K562 (cell line): Measurements from ENCODE around the gene ZC3H13. TPM values are rescaled to one million over a fixed set of nuclear protein-coding genes. Genes with fewer than 3 reads are reported as not detected.

Source experiments
- GTF2A2 ChIP-seq: IDR thresholded peaks from 2 replicates; pipeline ENCODE4 v1.6.1; 2016; ENCODE audit warnings: mild to moderate bottlenecking, missing genetic modification characterization, missing compliant biosample characterization
- HNRNPH1 ChIP-seq: fragments of 200-400 bp; formaldehyde crosslinking; optimal IDR thresholded peaks from 2 replicates; pipeline ENCODE3; 2017; ENCODE audit warnings: low read depth, mild to moderate bottlenecking, low read length, moderate library complexity
- HNRNPLL ChIP-seq: fragments of 200-400 bp; formaldehyde crosslinking; IDR thresholded peaks from 2 replicates; pipeline ENCODE4 v1.6.1; 2017; ENCODE audit warnings: low read length, low read depth, mild to moderate bottlenecking; ENCODE audit not compliant: poor library complexity, severe bottlenecking
- MTF1 ChIP-seq: fragments of 250-450 bp; sonication (Bioruptor Pico); IDR thresholded peaks from 2 replicates; pipeline ENCODE4 v1.9.0; 2021; ENCODE audit warnings: moderate library complexity, mild to moderate bottlenecking, inconsistent platforms, borderline replicate concordance
- NFYB ChIP-seq: IDR thresholded peaks from 2 replicates; pipeline ENCODE4 v1.6.1; 2011; ENCODE audit warnings: mild to moderate bottlenecking, moderate library complexity; ENCODE audit not compliant: insufficient read length; ENCODE audit errors: extremely low read depth
- NR2C2 ChIP-seq, 2 experiments: fragments of 200-800 bp in 1 of 2; sonication (Bioruptor generic) in 1 of 2; sonication (generic) in 1 of 2; formaldehyde crosslinking in 1 of 2; IDR thresholded peaks; 2 replicates each; pipeline versions ENCODE4 v1.6.1 to v1.8.0; 2016 to 2022; ENCODE audit warnings: mild to moderate bottlenecking in 1 of 2, missing compliant biosample characterization in 1 of 2, missing genetic modification characterization in 1 of 2, missing genetic modification reagents in 1 of 2
- NRF1 ChIP-seq, 2 experiments: fragments of 450-650 bp; IDR thresholded peaks in 1 of 2; conservative IDR thresholded peaks in 1 of 2; 2 replicates each; pipeline ENCODE4 v1.6.1; 2014; ENCODE audit warnings: mild to moderate bottlenecking in 2 of 2
- SOX6 ChIP-seq: fragments of 450-650 bp; IDR thresholded peaks from 2 replicates; pipeline ENCODE4 v1.6.1; 2014; ENCODE audit warnings: mild to moderate bottlenecking
- ZFP91 ChIP-seq: sonication (generic); formaldehyde crosslinking; IDR thresholded peaks from 2 replicates; pipeline ENCODE4 v1.8.0; 2022; ENCODE audit warnings: mild to moderate bottlenecking, missing genetic modification reagents
- ZNF282 ChIP-seq: sonication (generic); formaldehyde crosslinking; IDR thresholded peaks from 2 replicates; pipeline ENCODE4 v1.8.1; 2023; ENCODE audit warnings: missing genetic modification reagents
- ZNF318 ChIP-seq, 2 experiments: fragments of 450-650 bp; IDR thresholded peaks; 2 replicates each; pipeline ENCODE4 v1.6.1; 2016; ENCODE audit warnings: mild to moderate bottlenecking in 2 of 2, borderline replicate concordance in 1 of 2, low read depth in 1 of 2, moderate library complexity in 1 of 2
- ZNF592 ChIP-seq: fragments of 450-650 bp; IDR thresholded peaks from 2 replicates; pipeline ENCODE4 v1.6.1; 2017; ENCODE audit warnings: antibody characterized with exemption, mild to moderate bottlenecking
- ZNF766 ChIP-seq: fragments of 200-800 bp; sonication (Bioruptor generic); conservative IDR thresholded peaks from 2 replicates; pipeline ENCODE4 v1.6.1; 2016; ENCODE audit warnings: missing genetic modification characterization, missing compliant biosample characterization
- ZNF79 ChIP-seq: fragments of 250-450 bp; sonication (Bioruptor Pico); IDR thresholded peaks from 2 replicates; pipeline ENCODE4 v1.4.0; 2020; ENCODE audit warnings: low read depth, mild to moderate bottlenecking, moderate library complexity
- polyA plus RNA-seq, 8 experiments: library from polyadenylated mRNA; depleted of rRNA in 4 of 8; stranded (reverse) in 5 of 8; unstranded in 3 of 8; fragments of >200 nt; fragmentation: Nextera tagmentation in 2 of 8; fragmentation: Illumina TruSeq in 1 of 8; extraction: Ambion mirVana in 2 of 8; extraction: Trizol in 1 of 8; gene quantifications; 2 replicates each; pipeline versions ENCODE4 v1.2.1 to v1.2.3, GENCODE V29; 2011 to 2014; ENCODE audit warnings: inconsistent platforms in 1 of 8, missing spikeins in 1 of 8
- total RNA-seq, 7 experiments: library from RNA; depleted of rRNA in 6 of 7; stranded (reverse); fragments of >200 nt in 6 of 7; fragmentation: Illumina TruSeq in 2 of 7; extraction: Trizol in 2 of 7; gene quantifications; 2 replicates each; pipeline versions ENCODE4 v1.2.1 to v1.2.3, GENCODE V29; 2011 to 2021; ENCODE audit warnings: low replicate concordance in 1 of 7

ZC3H13 gene
- total and polyA plus RNA-seq, 9 of the 15 experiments (the other 6 are each of a cell fraction or from before 2014, with no cell fraction given) = 4.9 to 27.6 (median 12.1) TPM

GRCh38 chr13:45996631-45997030, 55.9 kb downstream of the ZC3H13 start (continued):
- TF ChIP-seq ZNF318 (IDR thresholded peaks at IDR 0.05; ENCODE audit: borderline replicate concordance in 1 of 2, low read depth in 1 of 2) (no peak), HNRNPLL (no peak), ZFP91 (no peak), SOX6 (no peak), GTF2A2 (no peak), ZNF766 (no peak), ZNF79 (CRISPR knock-in tag) (no peak), ZNF592 (no peak), HNRNPH1 (no peak), NFYB (no peak), NRF1 (conservative IDR thresholded peaks at IDR 0.05 in 1 of 2, IDR thresholded peaks at IDR 0.05 in 1 of 2) (no peak), ZNF282 (CRISPR knock-in tag) (no peak), NR2C2 (CRISPR knock-in tag; IDR thresholded peaks at IDR 0.05) (no peak), NR2C2 (tag; IDR thresholded peaks at IDR 0.05) (no peak), MTF1 (CRISPR knock-in tag) (no peak)
